Right cardiac atrium (tissue), 5 donors: ENCODE data around the gene SEPTIN11. TPM values are rescaled to one million over a fixed set of nuclear protein-coding genes. Genes with fewer than 3 reads are reported as not detected.

Source experiments
- ATAC-seq, 2 donors: fragments of 200-7000 bp; cut with Tn5 transposase; one replicate each; pipeline versions ENCODE4 v1.8.0 to v1.9.1; 2020; ENCODE audit warnings: moderate library complexity in 2 of 2, mild to moderate bottlenecking in 1 of 2
- DNase-seq, 3 donors: peaks; one replicate each; pipeline ENCODE4 v3.0.0-alpha.2; 2020
- H3K27ac ChIP-seq: one replicate; pipeline ENCODE4 v1.5.1; 2013; ENCODE audit warnings: mild to moderate bottlenecking, low read length, control low read depth, moderate library complexity
- H3K27me3 ChIP-seq: one replicate; pipeline ENCODE4 v1.6.1; 2013; ENCODE audit not compliant: control insufficient read depth, insufficient read depth
- H3K4me1 ChIP-seq: one replicate; pipeline ENCODE4 v1.6.1; 2013; ENCODE audit warnings: low read length; ENCODE audit not compliant: control insufficient read depth, insufficient read depth
- H3K4me3 ChIP-seq: one replicate; pipeline ENCODE4 v1.5.1; 2013; ENCODE audit warnings: low read length, control low read depth
- H3K9me3 ChIP-seq: one replicate; pipeline ENCODE4 v1.6.1; 2013; ENCODE audit warnings: low read length; ENCODE audit not compliant: control insufficient read depth
- WGBS: extraction: QIAGEN DNeasy Blood & Tissue Kit; methylation state at CpG from one replicate; pipeline ENCODE4 v1.1.7; 2013; 5-methylcytosine and 5-hydroxymethylcytosine counted together
- intact Hi-C, 4 donors: fragments of 100-400 bp; cut with DNase I; formaldehyde crosslinking; loops; one replicate each; pipeline versions ENCODE4 v1.11.0 to v1.14.0; 2022 to 2023
- polyA plus RNA-seq: library from polyadenylated mRNA; stranded (reverse); fragments of 200-250 nt; gene quantifications from one replicate; pipeline ENCODE4 v1.2.3, GENCODE V29; 2013
- total RNA-seq, 4 donors: library from RNA; stranded (reverse); fragmentation: NEBNext Ultra II Directional; extraction: Animal tissue kit (Norgen Biotek cat#: 25700); gene quantifications; one replicate each; pipeline ENCODE4 v1.2.1, GENCODE V29; 2021
- donor health status: healthy with polysubstance abuse.
- donor health status: DM: no; HTN: yes; CAD: no.
- donor health status: DM: no; HTN: no; CAD: no.
- donor health status: DM: no; HTN: yes; CAD: no; lungs with severe emphysema.
- donor health status: DM: yes; HTN: yes; CAD: no.

The SEPTIN11 gene
- total and polyA plus RNA-seq, 5 donors, result 16.7 to 50.1 (median 32.3) TPM

- Histone ChIP-seq H3K27ac (no peak overlapping the region), H3K4me3 (no peak overlapping the region), H3K9me3 (no peaks in the 10 kb centered on the region), H3K4me1 (peaks cover 6% of the 10 kb centered on the region), H3K27me3 (no peaks in the 10 kb centered on the region)
- intact Hi-C loops, result no loop called here
- no peak for DNase-seq
- 61% methylated on average over 3 of the region's 3 CpGs for WGBS
- ATAC-seq, result no peak
Measured at GRCh38 chr4:76981644-76982043, 32.1 kb downstream of the SEPTIN11 start.

GRCh38 chr4:76982638-76983584, 33.4 kb downstream of the SEPTIN11 start:
- peaks cover 6% of the 10 kb centered on the region for H3K4me1 ChIP-seq
- H3K4me3 ChIP-seq, result no peak overlapping the region
- H3K27ac ChIP-seq, result no peak overlapping the region
- H3K9me3 ChIP-seq, result no peaks in the 10 kb centered on the region
- ATAC-seq, result no peak
- intact Hi-C loops, result no loop called here
- H3K27me3 ChIP-seq, result no peaks in the 10 kb centered on the region
- no peak for DNase-seq
- WGBS, result 79% methylated on average over 7 of the region's 7 CpGs

- intact Hi-C loops, result no loop called here
- WGBS, result 28% methylated on average over 3 of the region's 3 CpGs
- no peak overlapping the region for H3K4me3 ChIP-seq
- peaks cover 2% of the 10 kb centered on the region for H3K4me1 ChIP-seq
- H3K9me3 ChIP-seq, result no peaks in the 10 kb centered on the region
- H3K27ac ChIP-seq, result peak overlapping the region; percentile 32
- ATAC-seq (peak in 1 of 2 donors; percentile 5), DNase-seq (peak in 1 of 3 donors; percentile 20)
- no peaks in the 10 kb centered on the region for H3K27me3 ChIP-seq
Measured at GRCh38 chr4:76984127-76984526, 34.6 kb downstream of the SEPTIN11 start.

GRCh38 chr4:76984788-76985211, 35.2 kb downstream of the SEPTIN11 start:
- peaks cover 2% of the 10 kb centered on the region for H3K4me1 ChIP-seq
- 40% methylated on average over 7 of the region's 7 CpGs for WGBS
- H3K27ac ChIP-seq, result no peak overlapping the region
- intact Hi-C loops, result no loop called here
- no peaks in the 10 kb centered on the region for H3K27me3 ChIP-seq
- H3K4me3 ChIP-seq, result no peak overlapping the region
- no peaks in the 10 kb centered on the region for H3K9me3 ChIP-seq
- DNase-seq (peak; percentile 55 to 75 (median 66)), ATAC-seq (peak; percentile 93 to 94)

DNA sequence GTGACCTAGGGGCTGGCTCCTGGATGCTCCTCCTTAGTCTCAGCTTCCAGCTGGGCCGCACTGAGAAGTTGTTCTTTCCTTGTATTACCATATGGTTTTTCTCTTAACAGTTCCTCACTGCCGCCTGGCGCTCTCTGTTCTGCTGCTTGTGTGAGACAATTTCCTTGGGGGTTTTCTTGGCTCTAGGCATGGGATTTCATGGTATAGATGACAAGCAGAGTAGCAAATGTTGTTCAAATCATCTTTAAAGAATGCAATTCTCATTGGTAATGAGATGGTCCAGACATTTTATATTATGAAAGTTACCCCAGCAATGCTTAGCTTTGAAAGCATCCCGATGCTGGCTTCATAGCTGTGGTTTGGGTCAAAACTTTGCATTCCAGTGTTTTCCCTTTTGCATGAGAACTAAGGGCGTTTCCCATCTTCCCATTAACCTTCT, 37.6 kb downstream of the SEPTIN11 start:
- Histone ChIP-seq H3K27ac (peak overlapping the region; percentile 45), H3K4me1 (peaks cover 2% of the 10 kb centered on the region)
- WGBS, result 47% methylated on average over 5 of the region's 5 CpGs

GRCh38 chr4:76987685-76988084, 38.1 kb downstream of the SEPTIN11 start:
- H3K4me3 ChIP-seq, result no peak overlapping the region
- ATAC-seq (no peak), DNase-seq (no peak)
- intact Hi-C loops, result no loop called here
- no peak overlapping the region for H3K27ac ChIP-seq
- peaks cover 2% of the 10 kb centered on the region for H3K4me1 ChIP-seq
- WGBS, result 65% methylated on average over 4 of the region's 4 CpGs
- H3K9me3 ChIP-seq, result no peaks in the 10 kb centered on the region
- no peaks in the 10 kb centered on the region for H3K27me3 ChIP-seq

More for the DNA sequence above, 37.6 kb downstream of the SEPTIN11 start:
- Histone ChIP-seq H3K27me3 (no peaks in the 10 kb centered on the region), H3K9me3 (no peaks in the 10 kb centered on the region), H3K4me3 (no peak overlapping the region)
- intact Hi-C loops, result no loop called here
- DNase-seq (peak; percentile 40 to 74 (median 51)), ATAC-seq (peak in 1 of 2 donors; percentile 23)

DNA sequence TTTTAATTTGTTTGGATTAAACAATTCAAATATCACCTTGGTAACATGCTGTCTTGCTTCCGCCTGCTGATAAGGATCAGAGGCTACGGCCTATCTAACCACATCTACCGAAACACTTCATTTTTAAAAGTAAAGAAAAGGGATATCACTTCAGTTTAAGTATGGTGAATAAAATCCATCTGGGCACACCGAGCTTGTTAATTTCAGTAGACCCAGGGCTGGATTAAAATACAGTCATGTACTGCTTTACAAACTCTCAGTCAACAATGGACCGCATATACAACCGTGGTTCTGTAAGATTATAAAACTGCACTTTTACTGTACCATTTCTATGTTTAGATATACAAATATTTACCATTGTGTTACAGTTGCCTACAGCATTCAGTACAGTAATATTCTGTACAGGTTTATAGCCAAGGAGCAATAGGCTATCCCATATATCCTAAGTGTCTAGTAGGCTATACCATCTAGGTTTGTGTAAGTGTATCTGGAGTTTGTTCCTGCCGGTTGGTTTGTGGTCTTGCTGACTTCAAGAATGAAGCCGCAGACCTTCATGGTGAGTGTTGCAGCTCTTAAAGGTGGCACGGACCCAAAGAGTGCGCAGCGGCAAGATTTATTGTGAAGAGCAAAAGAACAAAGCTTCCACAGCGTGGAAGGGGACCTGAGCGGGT, 40.0 kb downstream of the SEPTIN11 start:
- intact Hi-C loops, result no loop called here
- Histone ChIP-seq H3K4me1 (no peaks in the 10 kb centered on the region), H3K27ac (no peak overlapping the region), H3K9me3 (no peaks in the 10 kb centered on the region), H3K27me3 (no peaks in the 10 kb centered on the region), H3K4me3 (no peak overlapping the region)
- DNase-seq (peak in 1 of 3 donors; percentile 47), ATAC-seq (no peak)
- WGBS, result 88% methylated on average over 13 of the region's 13 CpGs

DNA sequence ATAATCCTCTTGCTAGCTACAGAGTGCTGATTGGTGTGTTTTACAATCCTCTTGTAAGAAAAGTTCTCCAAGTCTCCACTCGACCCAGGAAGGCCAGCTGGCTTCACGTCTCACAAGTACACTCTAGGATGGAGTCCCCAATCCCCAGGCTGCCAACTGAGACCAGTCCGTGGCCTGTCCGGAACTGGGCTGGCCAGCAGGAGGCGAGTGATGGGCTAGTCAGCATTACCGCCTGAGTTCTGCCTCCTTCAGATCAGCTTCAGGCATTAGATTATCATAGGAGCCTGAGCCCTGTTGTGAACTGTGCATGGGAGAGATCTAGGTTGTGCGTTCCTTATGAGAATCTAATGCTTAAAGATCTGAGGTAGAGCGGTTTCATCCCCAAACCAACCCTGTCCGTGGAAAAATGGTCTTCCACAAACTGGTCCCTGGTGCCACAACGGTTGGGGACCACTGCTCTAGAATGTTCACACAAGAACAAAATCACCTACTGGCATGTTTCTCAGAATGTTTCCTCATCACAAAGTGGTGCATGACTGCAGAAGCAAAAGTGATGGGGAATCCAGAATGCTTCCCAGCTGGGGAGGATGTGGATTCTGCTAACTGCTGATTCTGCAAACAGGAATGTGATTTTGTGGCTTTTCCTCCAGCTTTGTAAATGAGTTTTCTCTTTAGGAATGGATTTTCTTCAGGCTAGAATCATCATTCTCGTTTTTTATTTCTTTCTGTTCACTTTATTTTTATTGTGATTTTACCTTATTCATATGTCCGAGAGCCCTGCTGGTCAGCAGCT, 40.9 kb downstream of the SEPTIN11 start:
- 90% methylated on average over 12 of the region's 12 CpGs for WGBS
- H3K4me1 ChIP-seq, result no peaks in the 10 kb centered on the region
- H3K27ac ChIP-seq, result no peak overlapping the region
- H3K27me3 ChIP-seq, result no peaks in the 10 kb centered on the region
- no peak overlapping the region for H3K4me3 ChIP-seq
- DNase-seq (peak in 1 of 3 donors; percentile 18), ATAC-seq (no peak)
- no peaks in the 10 kb centered on the region for H3K9me3 ChIP-seq
- intact Hi-C loops, result no loop called here

DNA sequence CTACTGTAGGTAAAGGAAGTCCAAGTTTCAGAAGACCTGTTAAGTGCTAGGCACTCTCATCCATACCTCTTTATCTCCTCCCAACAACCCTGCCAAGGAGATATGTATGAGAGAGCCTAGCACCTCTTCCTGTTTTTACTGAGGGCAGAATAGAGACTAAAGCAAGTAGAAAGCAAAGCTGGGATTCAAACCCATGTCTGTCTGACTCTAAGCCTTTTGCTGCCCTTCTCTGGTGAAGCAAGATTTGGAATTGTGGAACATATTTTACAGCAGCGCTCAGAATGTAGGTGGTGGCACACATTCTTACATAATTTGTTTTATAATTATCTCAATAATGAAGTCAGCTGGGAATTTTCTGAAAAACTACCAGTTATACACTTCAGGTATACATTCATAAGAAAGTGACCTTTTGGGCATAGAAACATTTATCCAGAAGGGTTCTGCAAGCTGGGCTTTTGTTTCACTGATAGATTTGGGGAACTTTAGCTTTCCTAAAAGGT, 41.7 kb downstream of the SEPTIN11 start:
- no peaks in the 10 kb centered on the region for H3K4me1 ChIP-seq
- DNase-seq (no peak), ATAC-seq (no peak)
- H3K27ac ChIP-seq, result no peak overlapping the region
- no peaks in the 10 kb centered on the region for H3K27me3 ChIP-seq
- H3K9me3 ChIP-seq, result no peaks in the 10 kb centered on the region
- WGBS, result 97% methylated on average over 1 of the region's 1 CpG
- no peak overlapping the region for H3K4me3 ChIP-seq
- intact Hi-C loops, result no loop called here

- peak; percentile 57 to 81 for ATAC-seq
- Histone ChIP-seq H3K27me3 (no peaks in the 10 kb centered on the region), H3K4me1 (no peaks in the 10 kb centered on the region), H3K4me3 (no peak overlapping the region), H3K27ac (no peak overlapping the region), H3K9me3 (no peaks in the 10 kb centered on the region)
- no peak for DNase-seq
- WGBS, result 65% methylated on average over 10 of the region's 10 CpGs
- intact Hi-C loops, result no loop called here
Measured at GRCh38 chr4:76993787-76994641, 44.5 kb downstream of the SEPTIN11 start.
